K562 (cell line): ENCODE measurements around the gene SYNGR1. TPM values are rescaled to one million over a fixed set of nuclear protein-coding genes. Genes with fewer than 3 reads are reported as not detected.

Experiments used
- KDM5B ChIP-seq: fragments of 200-600 bp; sonication (generic); IDR thresholded peaks from 2 replicates; pipeline ENCODE4 v1.6.1; 2012; ENCODE audit warnings: low read depth, mild to moderate bottlenecking, moderate library complexity, low read length, control low read depth, inconsistent platforms; ENCODE audit not compliant: insufficient replicate concordance
- MCM7 ChIP-seq, 2 experiments: fragments of 450-650 bp; IDR thresholded peaks; 2 replicates each; pipeline ENCODE4 v1.6.1; 2016 to 2018
- POLR2AphosphoS5 ChIP-seq: IDR thresholded peaks from 2 replicates; pipeline ENCODE4 v1.6.1; 2011; ENCODE audit warnings: mild to moderate bottlenecking, low read depth, low read length, moderate library complexity; ENCODE audit not compliant: control insufficient read depth, insufficient read depth
- ZBTB7A ChIP-seq: IDR thresholded peaks from 2 replicates; pipeline ENCODE4 v1.6.1; 2011; ENCODE audit warnings: low read depth, mild to moderate bottlenecking, low read length, moderate library complexity, borderline replicate concordance; ENCODE audit not compliant: control insufficient read depth
- polyA plus RNA-seq, 8 experiments: library from polyadenylated mRNA; depleted of rRNA in 4 of 8; stranded (reverse) in 5 of 8; unstranded in 3 of 8; fragments of >200 nt; fragmentation: Nextera tagmentation in 2 of 8; fragmentation: Illumina TruSeq in 1 of 8; extraction: Ambion mirVana in 2 of 8; extraction: Trizol in 1 of 8; gene quantifications; 2 replicates each; pipeline versions ENCODE4 v1.2.1 to v1.2.3, GENCODE V29; 2011 to 2014; ENCODE audit warnings: inconsistent platforms in 1 of 8, missing spikeins in 1 of 8
- total RNA-seq, 7 experiments: library from RNA; depleted of rRNA in 6 of 7; stranded (reverse); fragments of >200 nt in 6 of 7; fragmentation: Illumina TruSeq in 2 of 7; extraction: Trizol in 2 of 7; gene quantifications; 2 replicates each; pipeline versions ENCODE4 v1.2.1 to v1.2.3, GENCODE V29; 2011 to 2021; ENCODE audit warnings: low replicate concordance in 1 of 7
- TF ChIP-seq, protein P1 (sequence below): fragments of 450-650 bp; IDR thresholded peaks from 2 replicates; pipeline ENCODE4 v1.6.1; 2016; ENCODE audit warnings: mild to moderate bottlenecking, moderate library complexity
- TF ChIP-seq, protein P2 (sequence below): fragments of 200-800 bp; sonication (Bioruptor generic); IDR thresholded peaks from 2 replicates; pipeline ENCODE4 v1.6.1; 2017; ENCODE audit warnings: missing genetic modification characterization, missing compliant biosample characterization
- TF ChIP-seq, protein P3 (sequence below): fragments of 450-650 bp; IDR thresholded peaks from 2 replicates; pipeline ENCODE4 v1.7.1; 2018; ENCODE audit warnings: mild to moderate bottlenecking, low read depth; ENCODE audit not compliant: partially characterized antibody

SYNGR1 gene
- total and polyA plus RNA-seq, 9 of the 15 experiments (the other 6 are each of a cell fraction or from before 2014, with no cell fraction given) = 1.8 to 15.9 (median 5.5) TPM

DNA sequence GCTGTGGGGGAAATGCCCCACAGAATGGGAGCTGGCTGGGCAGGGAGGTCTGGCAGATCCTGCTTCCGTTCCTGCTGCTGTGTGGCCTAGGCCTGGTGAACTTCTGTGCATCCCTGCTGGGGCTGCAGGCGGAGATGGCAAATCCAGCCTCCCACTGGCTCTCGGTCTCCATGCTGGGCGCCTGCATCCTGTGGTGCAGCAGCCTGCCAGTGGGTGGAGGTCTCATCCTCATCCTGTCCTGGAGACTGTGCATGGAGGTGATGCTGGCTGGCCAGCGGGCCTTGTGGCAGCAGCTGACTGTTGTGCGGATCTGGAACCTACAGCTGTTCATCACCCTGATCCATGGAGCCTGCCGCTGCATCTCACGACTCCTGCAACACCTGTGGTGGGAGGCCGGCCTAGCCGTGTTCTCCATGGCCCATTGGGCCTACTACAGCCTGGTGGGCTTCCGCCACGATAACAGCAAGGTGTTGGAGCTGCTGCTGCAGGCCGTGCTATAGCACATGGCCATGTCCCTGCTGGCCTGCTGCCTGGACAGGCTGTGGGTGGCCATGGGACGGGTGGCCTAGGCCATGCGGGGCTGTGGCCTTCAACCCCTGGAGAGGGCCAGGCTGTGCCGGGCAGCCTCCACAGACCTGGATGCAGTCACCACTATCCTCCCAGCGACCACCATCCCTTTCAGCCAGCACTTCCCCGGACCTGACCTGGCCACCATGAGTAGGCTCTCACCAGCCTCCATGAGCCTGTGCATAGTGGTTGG is 21.6 kb upstream of the SYNGR1 start (continued):
- TF ChIP-seq, protein P1, sequence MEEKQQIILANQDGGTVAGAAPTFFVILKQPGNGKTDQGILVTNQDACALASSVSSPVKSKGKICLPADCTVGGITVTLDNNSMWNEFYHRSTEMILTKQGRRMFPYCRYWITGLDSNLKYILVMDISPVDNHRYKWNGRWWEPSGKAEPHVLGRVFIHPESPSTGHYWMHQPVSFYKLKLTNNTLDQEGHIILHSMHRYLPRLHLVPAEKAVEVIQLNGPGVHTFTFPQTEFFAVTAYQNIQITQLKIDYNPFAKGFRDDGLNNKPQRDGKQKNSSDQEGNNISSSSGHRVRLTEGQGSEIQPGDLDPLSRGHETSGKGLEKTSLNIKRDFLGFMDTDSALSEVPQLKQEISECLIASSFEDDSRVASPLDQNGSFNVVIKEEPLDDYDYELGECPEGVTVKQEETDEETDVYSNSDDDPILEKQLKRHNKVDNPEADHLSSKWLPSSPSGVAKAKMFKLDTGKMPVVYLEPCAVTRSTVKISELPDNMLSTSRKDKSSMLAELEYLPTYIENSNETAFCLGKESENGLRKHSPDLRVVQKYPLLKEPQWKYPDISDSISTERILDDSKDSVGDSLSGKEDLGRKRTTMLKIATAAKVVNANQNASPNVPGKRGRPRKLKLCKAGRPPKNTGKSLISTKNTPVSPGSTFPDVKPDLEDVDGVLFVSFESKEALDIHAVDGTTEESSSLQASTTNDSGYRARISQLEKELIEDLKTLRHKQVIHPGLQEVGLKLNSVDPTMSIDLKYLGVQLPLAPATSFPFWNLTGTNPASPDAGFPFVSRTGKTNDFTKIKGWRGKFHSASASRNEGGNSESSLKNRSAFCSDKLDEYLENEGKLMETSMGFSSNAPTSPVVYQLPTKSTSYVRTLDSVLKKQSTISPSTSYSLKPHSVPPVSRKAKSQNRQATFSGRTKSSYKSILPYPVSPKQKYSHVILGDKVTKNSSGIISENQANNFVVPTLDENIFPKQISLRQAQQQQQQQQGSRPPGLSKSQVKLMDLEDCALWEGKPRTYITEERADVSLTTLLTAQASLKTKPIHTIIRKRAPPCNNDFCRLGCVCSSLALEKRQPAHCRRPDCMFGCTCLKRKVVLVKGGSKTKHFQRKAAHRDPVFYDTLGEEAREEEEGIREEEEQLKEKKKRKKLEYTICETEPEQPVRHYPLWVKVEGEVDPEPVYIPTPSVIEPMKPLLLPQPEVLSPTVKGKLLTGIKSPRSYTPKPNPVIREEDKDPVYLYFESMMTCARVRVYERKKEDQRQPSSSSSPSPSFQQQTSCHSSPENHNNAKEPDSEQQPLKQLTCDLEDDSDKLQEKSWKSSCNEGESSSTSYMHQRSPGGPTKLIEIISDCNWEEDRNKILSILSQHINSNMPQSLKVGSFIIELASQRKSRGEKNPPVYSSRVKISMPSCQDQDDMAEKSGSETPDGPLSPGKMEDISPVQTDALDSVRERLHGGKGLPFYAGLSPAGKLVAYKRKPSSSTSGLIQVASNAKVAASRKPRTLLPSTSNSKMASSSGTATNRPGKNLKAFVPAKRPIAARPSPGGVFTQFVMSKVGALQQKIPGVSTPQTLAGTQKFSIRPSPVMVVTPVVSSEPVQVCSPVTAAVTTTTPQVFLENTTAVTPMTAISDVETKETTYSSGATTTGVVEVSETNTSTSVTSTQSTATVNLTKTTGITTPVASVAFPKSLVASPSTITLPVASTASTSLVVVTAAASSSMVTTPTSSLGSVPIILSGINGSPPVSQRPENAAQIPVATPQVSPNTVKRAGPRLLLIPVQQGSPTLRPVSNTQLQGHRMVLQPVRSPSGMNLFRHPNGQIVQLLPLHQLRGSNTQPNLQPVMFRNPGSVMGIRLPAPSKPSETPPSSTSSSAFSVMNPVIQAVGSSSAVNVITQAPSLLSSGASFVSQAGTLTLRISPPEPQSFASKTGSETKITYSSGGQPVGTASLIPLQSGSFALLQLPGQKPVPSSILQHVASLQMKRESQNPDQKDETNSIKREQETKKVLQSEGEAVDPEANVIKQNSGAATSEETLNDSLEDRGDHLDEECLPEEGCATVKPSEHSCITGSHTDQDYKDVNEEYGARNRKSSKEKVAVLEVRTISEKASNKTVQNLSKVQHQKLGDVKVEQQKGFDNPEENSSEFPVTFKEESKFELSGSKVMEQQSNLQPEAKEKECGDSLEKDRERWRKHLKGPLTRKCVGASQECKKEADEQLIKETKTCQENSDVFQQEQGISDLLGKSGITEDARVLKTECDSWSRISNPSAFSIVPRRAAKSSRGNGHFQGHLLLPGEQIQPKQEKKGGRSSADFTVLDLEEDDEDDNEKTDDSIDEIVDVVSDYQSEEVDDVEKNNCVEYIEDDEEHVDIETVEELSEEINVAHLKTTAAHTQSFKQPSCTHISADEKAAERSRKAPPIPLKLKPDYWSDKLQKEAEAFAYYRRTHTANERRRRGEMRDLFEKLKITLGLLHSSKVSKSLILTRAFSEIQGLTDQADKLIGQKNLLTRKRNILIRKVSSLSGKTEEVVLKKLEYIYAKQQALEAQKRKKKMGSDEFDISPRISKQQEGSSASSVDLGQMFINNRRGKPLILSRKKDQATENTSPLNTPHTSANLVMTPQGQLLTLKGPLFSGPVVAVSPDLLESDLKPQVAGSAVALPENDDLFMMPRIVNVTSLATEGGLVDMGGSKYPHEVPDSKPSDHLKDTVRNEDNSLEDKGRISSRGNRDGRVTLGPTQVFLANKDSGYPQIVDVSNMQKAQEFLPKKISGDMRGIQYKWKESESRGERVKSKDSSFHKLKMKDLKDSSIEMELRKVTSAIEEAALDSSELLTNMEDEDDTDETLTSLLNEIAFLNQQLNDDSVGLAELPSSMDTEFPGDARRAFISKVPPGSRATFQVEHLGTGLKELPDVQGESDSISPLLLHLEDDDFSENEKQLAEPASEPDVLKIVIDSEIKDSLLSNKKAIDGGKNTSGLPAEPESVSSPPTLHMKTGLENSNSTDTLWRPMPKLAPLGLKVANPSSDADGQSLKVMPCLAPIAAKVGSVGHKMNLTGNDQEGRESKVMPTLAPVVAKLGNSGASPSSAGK = no peak
- TF ChIP-seq POLR2AphosphoS5 (no peak), KDM5B (no peak), ZBTB7A (no peak), MCM7 (IDR thresholded peaks at IDR 0.05) (no peak)
- TF ChIP-seq, protein P2, sequence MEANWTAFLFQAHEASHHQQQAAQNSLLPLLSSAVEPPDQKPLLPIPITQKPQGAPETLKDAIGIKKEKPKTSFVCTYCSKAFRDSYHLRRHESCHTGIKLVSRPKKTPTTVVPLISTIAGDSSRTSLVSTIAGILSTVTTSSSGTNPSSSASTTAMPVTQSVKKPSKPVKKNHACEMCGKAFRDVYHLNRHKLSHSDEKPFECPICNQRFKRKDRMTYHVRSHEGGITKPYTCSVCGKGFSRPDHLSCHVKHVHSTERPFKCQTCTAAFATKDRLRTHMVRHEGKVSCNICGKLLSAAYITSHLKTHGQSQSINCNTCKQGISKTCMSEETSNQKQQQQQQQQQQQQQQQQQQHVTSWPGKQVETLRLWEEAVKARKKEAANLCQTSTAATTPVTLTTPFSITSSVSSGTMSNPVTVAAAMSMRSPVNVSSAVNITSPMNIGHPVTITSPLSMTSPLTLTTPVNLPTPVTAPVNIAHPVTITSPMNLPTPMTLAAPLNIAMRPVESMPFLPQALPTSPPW (CRISPR knock-in tag) = no peak
- TF ChIP-seq, protein P3, sequence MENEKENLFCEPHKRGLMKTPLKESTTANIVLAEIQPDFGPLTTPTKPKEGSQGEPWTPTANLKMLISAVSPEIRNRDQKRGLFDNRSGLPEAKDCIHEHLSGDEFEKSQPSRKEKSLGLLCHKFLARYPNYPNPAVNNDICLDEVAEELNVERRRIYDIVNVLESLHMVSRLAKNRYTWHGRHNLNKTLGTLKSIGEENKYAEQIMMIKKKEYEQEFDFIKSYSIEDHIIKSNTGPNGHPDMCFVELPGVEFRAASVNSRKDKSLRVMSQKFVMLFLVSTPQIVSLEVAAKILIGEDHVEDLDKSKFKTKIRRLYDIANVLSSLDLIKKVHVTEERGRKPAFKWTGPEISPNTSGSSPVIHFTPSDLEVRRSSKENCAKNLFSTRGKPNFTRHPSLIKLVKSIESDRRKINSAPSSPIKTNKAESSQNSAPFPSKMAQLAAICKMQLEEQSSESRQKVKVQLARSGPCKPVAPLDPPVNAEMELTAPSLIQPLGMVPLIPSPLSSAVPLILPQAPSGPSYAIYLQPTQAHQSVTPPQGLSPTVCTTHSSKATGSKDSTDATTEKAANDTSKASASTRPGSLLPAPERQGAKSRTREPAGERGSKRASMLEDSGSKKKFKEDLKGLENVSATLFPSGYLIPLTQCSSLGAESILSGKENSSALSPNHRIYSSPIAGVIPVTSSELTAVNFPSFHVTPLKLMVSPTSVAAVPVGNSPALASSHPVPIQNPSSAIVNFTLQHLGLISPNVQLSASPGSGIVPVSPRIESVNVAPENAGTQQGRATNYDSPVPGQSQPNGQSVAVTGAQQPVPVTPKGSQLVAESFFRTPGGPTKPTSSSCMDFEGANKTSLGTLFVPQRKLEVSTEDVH = no peak
